HG03064 (cell line): ENCODE results near the gene RBMY1A1.
"Not testable (repeated sequence)": the region's sequence is repeated elsewhere in the genome, so short reads cannot be mapped to it uniquely, and the experiment has no call there.

ENCODE experiments used
- ATAC-seq: cut with Tn5 transposase; IDR thresholded peaks from one replicate; pipeline ENCODE4 v1.9.1; 2021; ENCODE audit warnings: low read depth; ENCODE audit not compliant: unreplicated experiment

RBMY1A1 gene

DNA sequence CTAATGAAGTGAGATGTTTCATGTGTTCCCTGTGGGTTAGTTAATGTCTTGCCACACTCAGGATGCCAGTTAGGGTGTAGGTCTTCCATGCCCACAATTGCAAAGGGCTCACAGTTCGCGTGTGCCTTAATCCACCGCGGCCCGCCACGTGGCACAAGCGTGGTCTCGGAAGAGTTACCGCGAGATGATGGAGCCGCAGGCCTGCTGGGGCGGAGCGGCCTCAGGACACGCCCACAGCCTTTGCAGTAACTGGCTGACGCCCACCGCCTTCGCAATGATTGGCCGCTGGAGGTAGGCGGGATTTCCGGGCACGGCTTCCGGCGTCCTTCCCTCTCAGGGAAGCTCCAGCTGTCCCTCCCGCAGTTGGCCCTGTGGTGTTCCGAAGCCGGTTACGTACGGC is at the start of gene RBMY1A1:
Gene RBMY1A1 (plus strand): TSS at position 301 of the 400 bp plus-strand sequence. CDS start 2,013 bp downstream, outside the sequence.
- not testable (repeated sequence) for ATAC-seq

DNA sequence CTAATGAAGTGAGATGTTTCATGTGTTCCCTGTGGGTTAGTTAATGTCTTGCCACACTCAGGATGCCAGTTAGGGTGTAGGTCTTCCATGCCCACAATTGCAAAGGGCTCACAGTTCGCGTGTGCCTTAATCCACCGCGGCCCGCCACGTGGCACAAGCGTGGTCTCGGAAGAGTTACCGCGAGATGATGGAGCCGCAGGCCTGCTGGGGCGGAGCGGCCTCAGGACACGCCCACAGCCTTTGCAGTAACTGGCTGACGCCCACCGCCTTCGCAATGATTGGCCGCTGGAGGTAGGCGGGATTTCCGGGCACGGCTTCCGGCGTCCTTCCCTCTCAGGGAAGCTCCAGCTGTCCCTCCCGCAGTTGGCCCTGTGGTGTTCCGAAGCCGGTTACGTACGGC is 23.6 kb upstream of the RBMY1A1 start, which contains the start of gene RBMY1B:
Gene RBMY1B (plus strand): TSS at position 301 of the 400 bp plus-strand sequence. CDS start 2,013 bp downstream, outside the sequence.
- ATAC-seq = not testable (repeated sequence)

DNA sequence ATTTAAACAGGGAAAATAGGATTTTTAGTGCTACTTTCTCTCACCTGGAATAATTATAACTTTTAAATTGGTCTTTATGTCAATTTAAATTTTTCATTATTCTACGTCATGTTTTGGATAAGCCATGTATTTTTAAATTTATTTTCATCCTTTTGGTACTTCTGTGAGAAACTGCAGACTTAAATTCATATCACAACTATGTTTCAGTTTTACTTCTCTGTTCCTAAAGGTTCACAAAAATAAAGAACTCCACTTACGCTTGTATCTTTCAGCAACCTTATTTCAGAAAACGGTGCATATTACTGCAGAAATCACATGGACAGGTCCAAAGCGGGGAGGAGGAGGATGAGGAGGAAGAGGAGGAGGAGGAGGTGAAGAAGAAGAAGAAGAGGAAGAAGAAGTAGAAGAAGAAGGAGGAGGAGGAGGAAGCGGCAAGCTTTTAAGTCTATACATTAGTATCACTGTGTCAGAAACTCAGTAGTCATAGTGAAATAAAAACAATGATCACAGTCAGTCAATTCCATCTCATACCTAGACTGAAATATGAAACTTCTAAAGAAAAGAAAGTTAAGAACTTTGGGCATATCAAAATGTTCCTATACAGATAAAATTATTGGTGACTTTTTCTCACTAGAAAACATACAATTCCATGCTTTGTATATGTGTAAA is 24.8 kb downstream of the RBMY1A1 start:
- ATAC-seq = not testable (repeated sequence)

DNA sequence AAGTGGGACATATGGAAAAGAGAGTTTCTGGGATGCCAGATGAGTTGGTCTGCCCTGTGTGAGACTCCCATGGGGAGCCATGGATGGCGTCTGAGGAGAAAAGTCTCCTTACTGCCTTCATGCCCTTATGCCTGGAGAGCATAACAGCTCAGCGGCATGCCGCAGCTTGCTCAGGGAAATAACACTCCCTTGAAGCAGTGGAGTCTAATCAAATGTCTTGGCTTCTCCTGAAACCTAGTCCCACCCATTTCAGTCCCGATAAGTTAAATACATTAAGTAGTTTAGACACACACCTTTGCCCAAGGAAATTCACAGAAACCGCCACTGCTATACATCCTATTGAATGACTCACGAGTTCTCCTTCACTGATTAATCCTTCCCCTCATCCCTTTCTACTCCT is 50.8 kb downstream of the RBMY1A1 start:
- ATAC-seq = no peak

DNA sequence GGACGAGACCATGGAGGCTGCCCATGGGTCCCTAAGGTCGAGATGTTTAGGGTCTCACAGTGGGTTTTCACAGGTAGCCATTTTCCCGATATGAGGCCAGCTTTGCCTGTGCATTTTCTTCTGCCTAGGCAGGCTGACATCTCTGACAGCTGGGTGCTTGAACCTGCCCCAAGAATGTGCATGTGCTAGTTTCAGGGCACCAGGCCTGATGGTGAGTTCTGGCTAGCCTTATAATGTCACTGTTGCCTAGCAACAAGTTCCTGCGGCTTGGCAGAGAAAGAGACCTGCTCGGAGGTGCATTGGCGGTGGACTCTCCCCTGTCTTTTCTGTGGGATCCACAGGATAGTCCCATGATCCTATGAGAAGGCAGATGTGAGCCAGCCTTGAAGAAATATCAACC is 51.8 kb downstream of the RBMY1A1 start:
- ATAC-seq = not testable (repeated sequence)

DNA sequence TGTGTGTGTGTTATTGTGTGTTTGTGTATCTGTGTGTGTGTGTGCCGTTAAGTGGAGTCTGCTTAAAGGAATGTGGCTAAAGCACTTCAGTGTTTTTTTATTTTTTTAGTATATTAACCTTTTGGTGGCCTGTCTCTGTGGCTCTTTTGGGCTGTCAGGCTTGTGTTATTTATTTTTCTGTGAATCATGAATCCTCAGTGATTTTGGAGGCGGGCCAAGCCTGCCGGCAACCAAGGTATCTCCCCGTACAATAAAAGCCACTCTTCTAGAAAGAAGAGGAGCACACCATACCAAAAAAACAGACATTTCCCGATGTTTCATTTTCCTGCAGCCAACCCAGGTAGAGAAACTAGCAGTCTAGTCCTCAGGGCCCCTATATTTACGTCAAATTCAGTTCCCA is 57.4 kb downstream of the RBMY1A1 start:
- ATAC-seq = no peak

DNA sequence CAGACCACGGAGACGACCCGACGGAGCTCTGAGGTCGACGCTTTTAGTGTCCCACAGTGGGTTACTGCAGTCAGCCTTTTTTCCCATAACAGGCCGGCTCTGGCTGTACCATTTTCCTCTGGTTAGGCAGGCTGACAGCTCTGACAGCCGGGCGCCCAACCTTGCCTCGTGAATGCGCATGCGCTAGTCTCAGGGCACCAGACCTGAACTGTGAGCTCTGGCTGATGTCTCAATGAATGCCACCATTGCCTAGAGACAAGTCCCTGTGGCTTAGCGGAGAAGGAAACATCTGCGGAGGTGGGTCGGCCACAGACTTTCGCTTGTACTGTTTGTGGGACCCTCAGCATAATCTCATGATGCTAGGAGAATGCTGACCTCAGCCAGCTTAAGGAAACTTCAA is 61.6 kb downstream of the RBMY1A1 start:
- not testable (repeated sequence) for ATAC-seq
